ENCODE data around the gene DPPA3. TPM values are rescaled to one million over a fixed set of nuclear protein-coding genes. Genes with fewer than 3 reads are reported as not detected.

Gene DPPA3
- total and polyA plus RNA-seq, 9 of the 15 experiments (the other 6 are each of a cell fraction or from before 2014, with no cell fraction given), result not detected

GRCh38 chr12:7716381-7716780 is 5.1 kb downstream of the DPPA3 start (continued):
- TF ChIP-seq MLLT1 (IDR thresholded peaks at IDR 0.05) (no peak), TEAD2 (tag; IDR thresholded peaks at IDR 0.05) (0 out of 2 replicates have a peak, but pooled peaks have one; percentile 23), KLF10 (CRISPR knock-in tag; IDR thresholded peaks at IDR 0.05) (no peak), RBM15 (IDR thresholded peaks at IDR 0.05; ENCODE audit: insufficient read depth, low read length) (no peak), ZNF263 (CRISPR knock-in tag; IDR thresholded peaks at IDR 0.05; ENCODE audit: borderline replicate concordance) (no peak), BCOR (IDR thresholded peaks at IDR 0.05) (no peak), DPF2 (IDR thresholded peaks at IDR 0.05) (no peak), RBM25 (IDR thresholded peaks at IDR 0.05; ENCODE audit: low read depth, low read length, severe bottlenecking) (no peak)

- in situ Hi-C loops (cut with MboI), result loop anchor here (10.0 kb wide), 1 partner anchor 85 kb away; no protein-coding TSS in a partner anchor
- Histone ChIP-seq H3K36me3 (ENCODE audit: control insufficient read depth, insufficient read depth, low read length) (no peaks in the 10 kb centered on the region), H3K4me1 (replicated peaks in 1 of 2; ENCODE audit: control insufficient read depth in 2 of 2, insufficient read depth in 2 of 2, low read length in 2 of 2) (no peaks in the 10 kb centered on the region), H3K4me2 (ENCODE audit: insufficient read depth, low read length) (no peak overlapping the region), H3K9me1 (ENCODE audit: control insufficient read depth, insufficient read depth, low read length) (no peaks in the 10 kb centered on the region), H3K27ac (ENCODE audit: extremely low read depth, low read depth, low read length) (no peak overlapping the region), H3K27me3 (ENCODE audit: control insufficient read depth in 2 of 2, insufficient read depth in 2 of 2, low read length in 2 of 2) (peaks cover 0 to 4% of the 10 kb centered on the region in 2 experiments; a peak in 1 of 5 replicates), H2AFZ (ENCODE audit: low read depth, low read length) (no peak overlapping the region), H3K4me3 (no peak overlapping the region), H4K20me1 (replicated peaks; ENCODE audit: control insufficient read depth, insufficient read depth, low read length) (no peaks in the 10 kb centered on the region), H3K9ac (ENCODE audit: insufficient read depth in 1 of 2, low read depth in 2 of 2, low read length in 2 of 2) (no peak overlapping the region), H3K9me3 (replicated peaks; ENCODE audit: control insufficient read depth, insufficient read depth, low read depth, low read length) (no peaks in the 10 kb centered on the region), H3K79me2 (ENCODE audit: control insufficient read depth, insufficient read depth, low read length) (no peaks in the 10 kb centered on the region)
- FAIRE-seq (no peak), DNase-seq (ENCODE audit: extremely low read depth in 1 of 4, low spot score in 3 of 4) (no peak), ATAC-seq (no peak)
- POLR2A ChIA-PET, result no interaction called here
- CTCF ChIA-PET (ENCODE audit: low intra/inter-chr PET ratio), result interaction anchor here (0.6 kb wide), 2 partner anchors 9 to 1646 kb away, joined by 3 to 5 read pairs; partner anchors contain the start of gene DPPA3
- WGBS (ENCODE audit: insufficient coverage, low coverage, missing lambda C conversion rate), result 5% methylated on average over 12 of the region's 15 CpGs
- intact Hi-C loops (cut with micrococcal nuclease), result loop anchor here (5.0 kb wide), 1 partner anchor 87 kb away; no protein-coding TSS in a partner anchor
- BruUV-seq (replicated peaks), result no TSS peak
- no peak for TF ChIP-seq ERF (CRISPR knock-in tag; IDR thresholded peaks at IDR 0.05)
- TF ChIP-seq, protein P1, sequence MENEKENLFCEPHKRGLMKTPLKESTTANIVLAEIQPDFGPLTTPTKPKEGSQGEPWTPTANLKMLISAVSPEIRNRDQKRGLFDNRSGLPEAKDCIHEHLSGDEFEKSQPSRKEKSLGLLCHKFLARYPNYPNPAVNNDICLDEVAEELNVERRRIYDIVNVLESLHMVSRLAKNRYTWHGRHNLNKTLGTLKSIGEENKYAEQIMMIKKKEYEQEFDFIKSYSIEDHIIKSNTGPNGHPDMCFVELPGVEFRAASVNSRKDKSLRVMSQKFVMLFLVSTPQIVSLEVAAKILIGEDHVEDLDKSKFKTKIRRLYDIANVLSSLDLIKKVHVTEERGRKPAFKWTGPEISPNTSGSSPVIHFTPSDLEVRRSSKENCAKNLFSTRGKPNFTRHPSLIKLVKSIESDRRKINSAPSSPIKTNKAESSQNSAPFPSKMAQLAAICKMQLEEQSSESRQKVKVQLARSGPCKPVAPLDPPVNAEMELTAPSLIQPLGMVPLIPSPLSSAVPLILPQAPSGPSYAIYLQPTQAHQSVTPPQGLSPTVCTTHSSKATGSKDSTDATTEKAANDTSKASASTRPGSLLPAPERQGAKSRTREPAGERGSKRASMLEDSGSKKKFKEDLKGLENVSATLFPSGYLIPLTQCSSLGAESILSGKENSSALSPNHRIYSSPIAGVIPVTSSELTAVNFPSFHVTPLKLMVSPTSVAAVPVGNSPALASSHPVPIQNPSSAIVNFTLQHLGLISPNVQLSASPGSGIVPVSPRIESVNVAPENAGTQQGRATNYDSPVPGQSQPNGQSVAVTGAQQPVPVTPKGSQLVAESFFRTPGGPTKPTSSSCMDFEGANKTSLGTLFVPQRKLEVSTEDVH (IDR thresholded peaks at IDR 0.05; ENCODE audit: low read depth, partially characterized antibody), result no peak
- TF ChIP-seq TOE1 (IDR thresholded peaks at IDR 0.05; ENCODE audit: borderline replicate concordance), result no peak
- no peak for TF ChIP-seq TOE1 (CRISPR knock-in tag; IDR thresholded peaks at IDR 0.05; ENCODE audit: borderline replicate concordance, low read depth)
- no peak for TF ChIP-seq CAMTA2 (CRISPR knock-in tag; conservative IDR thresholded peaks at IDR 0.05)
- TF ChIP-seq NEUROD1 (IDR thresholded peaks at IDR 0.05; ENCODE audit: borderline replicate concordance, low read depth, low read length, partially characterized antibody), result no peak
- no peak for TF ChIP-seq EP300 (IDR thresholded peaks at IDR 0.05; ENCODE audit: low read length)
- no peak for TF ChIP-seq HCFC1 (IDR thresholded peaks at IDR 0.05; ENCODE audit: low read depth, low read length)
- TF ChIP-seq JUNB (CRISPR knock-in tag; conservative IDR thresholded peaks at IDR 0.05), result no peak
Observed at GRCh38 chr12:7719946-7720730, 8.9 kb downstream of the DPPA3 start.

Data from K562 (cell line).